Measurements from ENCODE around the gene DCAF16.

- TF ChIP-seq, protein P1, sequence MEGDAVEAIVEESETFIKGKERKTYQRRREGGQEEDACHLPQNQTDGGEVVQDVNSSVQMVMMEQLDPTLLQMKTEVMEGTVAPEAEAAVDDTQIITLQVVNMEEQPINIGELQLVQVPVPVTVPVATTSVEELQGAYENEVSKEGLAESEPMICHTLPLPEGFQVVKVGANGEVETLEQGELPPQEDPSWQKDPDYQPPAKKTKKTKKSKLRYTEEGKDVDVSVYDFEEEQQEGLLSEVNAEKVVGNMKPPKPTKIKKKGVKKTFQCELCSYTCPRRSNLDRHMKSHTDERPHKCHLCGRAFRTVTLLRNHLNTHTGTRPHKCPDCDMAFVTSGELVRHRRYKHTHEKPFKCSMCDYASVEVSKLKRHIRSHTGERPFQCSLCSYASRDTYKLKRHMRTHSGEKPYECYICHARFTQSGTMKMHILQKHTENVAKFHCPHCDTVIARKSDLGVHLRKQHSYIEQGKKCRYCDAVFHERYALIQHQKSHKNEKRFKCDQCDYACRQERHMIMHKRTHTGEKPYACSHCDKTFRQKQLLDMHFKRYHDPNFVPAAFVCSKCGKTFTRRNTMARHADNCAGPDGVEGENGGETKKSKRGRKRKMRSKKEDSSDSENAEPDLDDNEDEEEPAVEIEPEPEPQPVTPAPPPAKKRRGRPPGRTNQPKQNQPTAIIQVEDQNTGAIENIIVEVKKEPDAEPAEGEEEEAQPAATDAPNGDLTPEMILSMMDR (IDR thresholded peaks at IDR 0.05 in 8 of 11, conservative IDR thresholded peaks at IDR 0.05 in 3 of 11), result no peak
- TF ChIP-seq POLR2AphosphoS5 (IDR thresholded peaks at IDR 0.05) (no peak), POLR2A (IDR thresholded peaks at IDR 0.05) (no peak)
Measured at GRCh38 chr4:17770845-17771244, 39.7 kb downstream of the DCAF16 start.
